Stimulated activated CD8-positive, alpha-beta memory T cell treated with anti-CD3 and anti-CD28 coated beads, Interleukin-2, amount 100 ng/mL, for 1 hour (primary cell): ENCODE results near the gene CACNG4.

Source experiments
- DNase-seq, 2 donors: peaks; one replicate each; pipeline ENCODE4 v3.0.0-alpha.2; 2020; ENCODE audit warnings: low read depth in 2 of 2

CACNG4 gene

DNA sequence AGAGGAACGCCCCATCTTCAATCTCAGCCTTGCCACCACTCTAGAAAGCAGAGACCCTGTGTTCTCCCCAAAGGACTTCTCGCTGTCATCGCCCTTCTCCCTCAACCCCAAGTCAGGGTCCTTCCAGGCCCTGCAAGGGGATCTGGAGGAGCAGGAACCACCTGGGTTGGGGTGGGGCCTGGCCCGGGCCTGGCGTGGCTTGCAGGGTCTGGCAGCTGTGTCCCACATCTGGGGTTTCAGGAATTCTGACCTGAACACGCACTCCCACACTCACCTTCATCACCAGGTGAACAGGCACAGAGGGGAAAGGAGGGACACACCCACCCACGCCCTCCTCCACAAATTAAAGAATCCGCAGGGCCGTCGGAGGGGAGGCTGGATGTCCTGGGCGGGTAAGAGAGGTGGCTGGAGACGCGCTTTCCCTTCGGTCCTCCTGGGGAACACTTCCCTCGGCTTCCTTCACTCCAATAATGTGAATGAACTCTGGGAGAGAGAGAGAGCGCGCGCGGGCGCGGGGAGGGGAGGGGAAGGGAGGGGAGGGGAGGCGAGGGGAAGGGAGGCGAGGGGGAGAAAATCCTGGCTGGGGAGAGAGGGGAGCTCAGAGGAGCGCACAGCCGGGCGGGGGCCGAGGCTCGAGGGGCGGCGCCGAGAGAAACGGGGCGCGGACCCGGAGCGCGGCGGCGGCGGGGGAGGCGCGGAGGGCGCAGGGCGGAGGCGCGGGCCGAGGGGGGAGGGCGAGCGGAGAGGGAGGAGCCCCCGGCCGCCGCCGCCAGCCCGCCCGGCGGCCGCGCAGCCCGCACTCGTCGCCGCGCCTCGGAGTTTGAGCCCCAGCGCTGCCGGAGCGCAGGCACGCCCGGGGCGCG is at the start of gene CACNG4:
TSS of gene CACNG4 (plus strand) at position 799 of the 863 bp plus-strand sequence. CDS start 205 bp downstream, outside the sequence.
- DNase-seq: no peak

DNA sequence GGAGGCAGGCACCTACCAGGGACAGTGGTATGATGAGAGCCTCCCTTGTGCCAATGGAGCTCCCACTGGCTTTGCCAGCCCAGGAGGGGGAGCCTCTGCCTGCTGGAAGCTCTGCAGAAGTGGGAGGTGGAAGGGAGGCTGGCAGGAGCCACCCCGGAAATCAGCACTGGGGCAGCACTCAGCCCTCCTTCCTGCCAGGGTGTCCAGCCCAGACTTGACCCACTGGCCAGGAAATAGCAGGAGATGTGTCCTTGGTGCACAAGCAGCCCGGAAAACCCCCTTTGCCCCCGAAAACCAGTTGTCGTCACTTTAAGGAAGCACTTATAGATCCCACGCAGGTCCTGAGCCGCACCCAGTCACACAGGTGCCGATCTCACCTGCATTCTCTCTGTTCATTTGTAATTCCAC is 49.3 kb upstream of the CACNG4 start:
- no peak for DNase-seq

DNA sequence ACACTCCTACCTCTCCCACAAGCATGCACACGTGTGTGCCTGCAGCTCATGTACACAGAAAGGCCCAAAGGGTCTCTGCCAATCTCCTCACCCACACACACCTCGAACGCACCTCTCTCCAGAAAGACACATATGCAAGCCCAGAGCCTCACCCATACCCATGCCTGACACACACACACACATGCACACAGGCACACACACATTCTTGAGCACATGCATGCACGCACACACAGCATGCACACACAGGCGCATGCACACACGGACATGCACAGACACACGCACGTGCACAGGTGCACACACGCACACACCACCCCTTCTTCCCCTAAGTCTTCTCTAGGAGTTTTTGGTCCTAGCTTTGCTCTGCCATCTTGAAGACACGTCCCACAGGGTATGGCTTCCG is 48.7 kb upstream of the CACNG4 start:
- no peak for DNase-seq

DNA sequence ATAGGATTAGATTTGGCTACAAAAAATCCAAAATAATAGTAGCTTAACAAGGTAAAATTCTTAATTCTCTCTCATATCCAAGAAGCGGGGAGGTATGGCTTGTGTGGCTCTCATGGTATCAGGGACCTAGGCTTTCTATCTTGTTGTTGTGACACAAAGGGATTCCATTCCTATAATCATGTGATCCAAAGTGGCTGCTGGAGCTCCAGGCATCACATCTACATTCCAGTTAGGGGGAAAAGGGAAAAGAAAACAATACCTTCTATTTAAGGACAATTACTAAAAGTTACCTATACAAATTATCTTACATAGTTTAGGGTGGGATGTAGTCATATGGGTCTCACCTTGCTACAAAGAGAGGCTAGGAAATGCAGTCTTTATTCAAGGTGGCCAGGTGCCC is 47.6 kb upstream of the CACNG4 start:
- no peak for DNase-seq

DNA sequence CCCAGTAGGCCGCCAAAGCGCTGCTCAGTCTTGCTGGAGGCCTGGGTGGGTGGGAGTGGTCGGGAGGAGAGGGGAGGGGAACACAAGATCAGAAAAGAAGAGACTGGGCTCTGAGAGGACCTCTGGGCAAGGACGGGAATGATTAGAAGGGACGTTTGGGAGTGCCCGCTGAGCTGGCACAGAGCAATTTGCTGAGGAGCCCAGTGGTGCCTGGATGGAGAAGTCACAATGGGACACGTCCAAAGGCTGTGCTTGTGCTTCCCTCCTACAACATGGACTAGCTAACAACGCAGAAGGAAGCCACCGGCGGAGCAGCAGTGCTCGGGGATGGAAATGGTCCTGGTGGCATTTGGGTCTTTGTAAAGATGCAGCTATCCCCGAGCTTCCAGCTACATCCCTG is 45.6 kb upstream of the CACNG4 start:
- no peak for DNase-seq

DNA sequence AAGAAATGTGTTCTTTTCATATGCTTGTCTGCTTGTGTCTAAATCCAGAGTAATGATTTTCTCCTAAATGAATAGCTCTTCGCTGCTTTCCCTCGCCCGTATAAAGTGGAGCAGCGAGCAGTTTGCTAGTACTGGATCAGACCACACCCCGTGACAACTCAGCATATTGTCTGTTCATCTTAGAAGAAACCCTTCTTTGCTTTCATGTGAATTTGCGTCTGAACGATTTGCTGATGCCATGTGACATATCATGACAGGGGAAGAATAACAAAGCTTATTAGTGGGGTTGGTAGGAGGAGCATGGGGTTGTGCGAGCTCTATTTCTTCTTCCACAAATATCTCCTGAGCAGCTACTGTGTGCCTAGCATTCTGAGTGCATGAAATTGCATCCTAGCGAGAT is 44.1 kb upstream of the CACNG4 start:
- DNase-seq: no peak

DNA sequence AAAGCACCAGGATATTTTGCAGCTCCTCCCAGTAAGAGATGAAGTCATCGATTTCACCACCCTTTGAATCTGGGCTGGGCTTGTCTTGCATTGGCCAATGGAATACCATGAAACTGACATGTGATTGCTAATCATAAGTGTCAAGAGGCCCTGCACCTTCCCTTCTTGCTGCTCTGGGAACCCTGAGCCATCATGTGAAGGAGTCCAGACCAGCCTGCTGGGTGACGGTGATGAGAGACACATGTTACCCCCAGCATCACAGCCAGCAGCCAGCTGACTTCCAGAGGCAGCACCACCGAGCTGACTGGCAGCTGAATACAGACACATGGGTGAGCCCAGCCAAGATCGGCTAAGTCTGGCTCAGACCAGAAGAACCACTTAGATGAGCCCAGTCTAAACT is 43.6 kb upstream of the CACNG4 start:
- no peak for DNase-seq

DNA sequence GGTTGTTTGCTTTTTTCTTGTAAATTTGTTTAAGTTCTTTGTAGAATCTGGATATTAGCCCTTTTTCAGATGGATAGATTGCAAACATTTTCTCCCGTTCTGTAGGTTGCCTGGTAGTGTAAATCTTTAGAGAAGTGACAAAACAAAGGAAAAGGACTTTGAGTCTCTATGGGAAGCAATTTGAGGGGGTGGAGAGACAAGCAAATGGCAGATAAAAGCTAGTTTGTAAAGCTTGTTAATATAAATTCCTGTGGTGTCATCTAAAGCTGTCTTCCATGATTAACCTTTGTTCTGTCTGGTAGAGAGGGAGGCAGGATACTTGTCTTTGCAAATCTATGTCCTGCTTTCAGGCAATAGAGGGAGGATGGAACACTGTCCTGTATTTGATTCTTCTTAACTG is 40.6 kb upstream of the CACNG4 start:
- no peak for DNase-seq

DNA sequence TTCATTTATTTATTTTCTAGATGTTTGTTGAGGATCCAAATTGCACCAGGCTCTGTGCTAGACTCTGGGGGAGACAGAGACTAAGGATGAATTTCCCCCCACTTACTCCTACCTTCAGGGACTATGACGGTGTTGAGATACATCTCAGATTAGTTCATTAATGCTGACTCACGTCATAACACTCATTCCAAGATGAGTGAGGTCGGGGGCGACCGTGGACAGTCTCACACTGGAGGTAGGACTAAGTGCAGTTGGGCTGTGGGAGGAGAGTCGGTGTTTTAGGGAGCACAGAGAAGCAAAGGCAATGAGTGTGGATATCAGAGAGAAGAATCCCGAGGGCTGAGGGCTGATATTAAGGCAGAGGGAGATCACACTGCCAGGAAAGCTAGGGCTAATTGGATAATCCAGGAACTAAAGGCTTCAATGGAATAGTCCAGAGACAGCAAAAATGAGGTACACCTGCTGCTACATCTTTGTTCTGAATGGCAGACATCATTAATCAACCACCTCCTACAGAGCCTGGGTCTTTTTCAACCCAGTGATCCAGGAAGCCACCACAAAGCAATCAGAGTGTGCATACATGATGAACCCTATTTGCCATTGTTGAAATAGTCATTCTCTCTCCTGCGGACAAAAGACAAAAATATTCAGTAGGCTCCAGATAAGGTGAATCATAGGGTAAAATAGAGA is 38.6 kb upstream of the CACNG4 start:
- DNase-seq: no peak

DNA sequence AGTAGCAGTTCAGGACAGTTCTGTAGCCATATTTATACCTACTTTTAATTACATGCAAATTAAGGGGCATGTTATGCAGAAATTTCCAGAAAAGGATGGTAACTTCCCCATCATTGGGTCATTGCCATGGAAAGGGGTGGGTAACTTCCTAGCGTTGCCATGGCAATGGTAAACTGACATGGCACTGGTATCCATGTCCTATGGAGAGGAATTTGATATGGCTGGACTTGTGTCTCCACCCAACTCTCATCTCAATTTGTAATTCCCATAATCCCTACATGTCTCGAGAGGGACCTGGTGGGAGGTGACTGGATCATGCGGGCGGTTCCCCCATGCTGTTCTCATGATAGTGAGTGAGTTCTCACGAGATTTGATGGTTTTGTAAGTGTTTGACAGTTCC is 35.6 kb upstream of the CACNG4 start:
- DNase-seq: no peak

DNA sequence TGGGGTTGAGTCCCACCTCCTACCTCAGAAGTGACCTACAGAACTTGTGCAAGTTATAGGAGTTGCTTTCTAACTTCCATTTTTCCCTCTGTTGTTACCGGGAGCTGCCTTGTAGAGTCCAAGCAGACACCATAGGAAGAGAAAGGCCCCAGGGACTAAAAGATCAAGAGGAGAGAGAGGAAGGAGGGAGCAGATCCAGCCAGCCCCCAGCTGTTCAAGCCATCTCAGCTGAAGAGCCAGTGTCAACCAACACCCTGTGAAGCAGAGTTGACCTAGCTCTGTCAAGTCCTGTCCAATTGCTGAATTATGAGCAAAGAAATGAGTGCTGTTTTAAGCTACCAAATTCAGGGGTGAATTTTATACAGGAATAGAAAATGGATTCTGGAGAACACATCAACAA is 34.9 kb upstream of the CACNG4 start:
- no peak for DNase-seq

DNA sequence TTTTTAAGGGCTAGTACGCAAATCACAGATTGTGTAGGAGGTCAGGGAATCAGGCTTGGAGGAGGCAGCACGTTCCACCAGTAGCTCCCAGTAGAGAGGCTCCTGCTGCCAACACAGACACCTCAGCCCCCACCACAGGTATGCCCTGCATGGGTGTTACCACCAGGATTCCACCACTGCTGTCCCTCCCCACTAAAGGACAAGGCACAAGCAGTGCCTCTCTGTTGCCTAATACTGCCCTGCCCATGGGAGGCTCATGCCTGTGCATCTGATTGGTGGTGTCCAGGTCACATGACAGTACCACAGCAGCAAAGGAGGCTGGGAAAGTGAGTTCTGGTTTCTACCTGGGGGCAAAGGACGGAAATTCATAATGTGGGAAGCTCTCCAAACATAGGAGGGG is 33.6 kb upstream of the CACNG4 start:
- DNase-seq: no peak

DNA sequence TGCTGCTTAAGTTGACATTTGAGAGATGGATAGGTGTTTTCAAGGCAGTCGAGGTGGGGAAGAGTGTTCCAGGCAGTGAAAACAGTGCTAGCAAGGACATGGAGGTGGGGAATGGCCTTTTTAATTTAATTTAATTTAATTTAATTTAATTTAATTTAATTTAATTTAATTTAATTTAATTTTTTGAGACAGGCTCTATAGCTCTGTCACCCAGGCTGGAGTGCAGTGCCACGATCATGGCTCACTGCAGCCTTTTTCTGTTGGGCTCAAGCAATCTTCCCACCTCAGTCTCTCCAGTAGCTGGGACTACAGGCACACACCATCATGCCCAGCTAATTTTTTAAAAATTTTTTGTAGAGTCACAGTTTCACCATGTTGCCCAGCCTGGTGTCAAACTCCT is 32.2 kb upstream of the CACNG4 start:
- no peak for DNase-seq

DNA sequence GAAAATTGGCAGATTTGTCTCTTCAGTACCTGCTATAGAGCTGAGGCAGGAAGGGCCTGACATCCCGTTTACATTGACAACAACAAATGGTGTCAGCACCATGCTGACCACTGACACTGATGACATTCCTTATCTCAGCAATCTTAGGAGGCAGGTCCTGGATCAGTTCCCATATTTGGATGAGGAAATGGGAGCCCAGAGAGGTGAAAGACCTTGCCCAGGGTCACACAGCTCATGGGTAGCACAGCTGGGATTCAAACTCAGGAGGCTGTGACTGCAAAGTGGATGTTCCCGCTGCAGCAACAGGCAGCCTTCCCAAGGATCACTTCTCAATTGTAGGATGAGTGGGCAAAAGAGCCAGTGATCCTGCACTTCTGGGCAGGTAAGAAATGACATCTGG is 30.5 kb upstream of the CACNG4 start:
- no peak for DNase-seq

DNA sequence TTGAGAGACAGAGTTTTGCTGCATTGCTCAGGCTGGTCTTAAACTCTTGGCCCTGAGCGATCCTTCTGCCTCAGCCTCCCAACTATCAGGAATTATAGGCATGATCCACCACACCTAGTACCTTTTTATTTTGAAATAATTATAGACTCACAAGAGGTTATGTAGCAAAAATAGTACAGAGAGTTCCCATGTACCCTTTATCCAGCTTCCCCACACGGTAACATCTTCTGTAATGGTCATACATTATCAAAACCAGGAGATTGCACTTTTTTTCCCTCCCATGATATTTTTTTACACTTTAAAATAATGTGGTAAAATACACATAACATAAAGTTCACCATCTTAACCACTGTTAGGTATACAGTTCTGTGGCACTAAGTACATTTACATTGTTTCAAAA is 28.8 kb upstream of the CACNG4 start:
- DNase-seq: no peak

DNA sequence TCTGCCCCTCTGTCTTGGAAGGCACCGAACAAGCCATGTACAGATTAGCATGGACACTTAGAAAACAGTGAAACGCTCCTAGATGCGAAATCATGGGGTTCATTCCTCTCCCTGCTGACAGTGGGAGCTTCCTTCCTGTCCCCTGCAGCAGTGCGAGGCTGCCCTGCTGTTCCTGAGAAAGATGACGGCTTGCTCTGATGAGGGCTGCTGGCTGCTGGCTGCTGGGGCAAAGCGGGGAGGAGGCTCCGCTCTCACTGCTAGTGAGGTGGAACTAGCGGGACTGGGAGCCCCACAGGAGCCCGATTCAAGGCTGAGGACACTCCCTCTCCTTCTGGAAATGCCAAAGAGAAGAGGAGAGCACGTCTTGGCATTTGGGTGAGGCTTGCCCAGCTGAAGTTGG is 25.9 kb upstream of the CACNG4 start:
- no peak for DNase-seq

DNA sequence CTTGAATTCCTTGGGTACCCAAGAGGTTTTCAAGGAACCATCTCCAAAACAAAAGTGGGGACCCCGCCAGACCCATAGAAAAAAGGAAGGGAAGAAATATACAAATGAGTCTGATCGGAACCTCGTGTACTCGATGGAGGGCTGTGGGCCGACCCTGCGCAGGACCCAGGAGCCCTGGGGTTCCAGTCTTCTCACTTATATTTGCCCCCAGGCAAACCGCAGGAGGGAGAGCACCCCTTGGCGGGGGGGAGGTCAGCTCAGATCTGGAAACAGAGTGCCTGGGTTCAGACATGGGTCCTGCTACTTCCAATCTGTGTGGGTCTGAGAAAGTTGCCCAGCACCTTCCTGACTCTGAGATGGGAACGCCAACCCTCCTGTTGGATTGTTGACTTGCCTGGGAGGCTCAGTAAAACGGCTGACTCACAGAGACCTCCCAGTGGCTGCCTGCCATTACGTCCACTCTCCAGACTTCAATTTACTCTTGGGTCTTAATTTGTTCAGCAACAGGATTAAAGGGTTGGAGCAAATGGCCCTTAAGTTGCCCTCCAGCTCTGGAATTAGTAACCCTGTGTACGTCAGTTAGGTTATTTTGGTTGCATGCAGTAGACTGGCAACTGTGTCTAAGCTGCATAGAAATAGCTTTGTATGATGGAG is 24.9 kb upstream of the CACNG4 start:
- no peak for DNase-seq

DNA sequence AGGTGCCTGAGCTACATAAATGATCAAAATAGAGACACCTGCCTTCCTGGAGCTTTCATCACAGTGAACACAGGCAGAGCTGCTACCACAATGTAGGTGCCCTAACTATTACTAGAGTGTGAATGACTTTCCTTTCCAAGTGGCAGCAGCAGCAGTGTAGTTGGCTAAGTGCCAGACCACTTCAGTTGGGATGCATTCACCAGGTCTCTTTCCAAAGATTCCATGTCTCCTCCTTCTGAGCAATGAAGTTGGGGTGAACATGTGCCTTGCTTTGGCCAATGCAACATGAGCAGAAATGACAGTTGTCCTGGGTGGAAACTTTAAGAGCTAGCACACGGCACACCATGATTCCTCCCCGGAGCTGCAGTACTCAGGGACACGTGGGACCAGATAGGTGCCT is 23.3 kb upstream of the CACNG4 start:
- DNase-seq: no peak

DNA sequence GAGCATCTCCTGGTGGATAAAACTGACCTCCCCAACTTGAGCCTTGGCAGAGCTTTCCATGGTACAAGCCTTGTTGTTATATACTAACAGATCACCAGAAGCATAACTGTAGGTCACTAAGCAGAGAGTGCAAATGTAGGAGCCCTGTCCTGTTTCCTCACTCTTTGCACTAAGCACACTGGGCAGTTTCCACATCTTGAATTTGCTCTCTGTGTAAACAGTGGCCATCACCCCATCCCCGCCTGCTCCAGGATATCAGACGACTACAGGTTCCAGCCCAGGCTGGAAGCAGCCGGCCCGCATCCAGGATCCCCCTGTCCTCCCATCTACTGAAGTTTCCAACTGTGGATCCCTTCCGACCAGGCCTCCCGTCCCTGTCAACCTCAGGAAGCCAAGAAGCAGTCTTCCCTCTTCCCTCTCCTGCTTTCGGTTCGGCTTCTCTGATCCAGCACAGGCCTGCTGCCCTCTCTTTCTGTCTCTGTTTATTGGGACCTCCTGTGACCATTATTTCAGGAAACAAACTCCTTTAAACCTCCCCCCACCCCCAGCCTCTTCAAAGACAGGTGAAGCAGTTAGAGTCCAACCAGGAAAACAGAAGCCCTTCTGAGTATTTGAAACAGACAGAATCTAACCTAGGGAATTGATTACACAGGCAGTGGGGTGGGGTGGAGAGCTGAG is 22.6 kb upstream of the CACNG4 start:
- DNase-seq: no peak

DNA sequence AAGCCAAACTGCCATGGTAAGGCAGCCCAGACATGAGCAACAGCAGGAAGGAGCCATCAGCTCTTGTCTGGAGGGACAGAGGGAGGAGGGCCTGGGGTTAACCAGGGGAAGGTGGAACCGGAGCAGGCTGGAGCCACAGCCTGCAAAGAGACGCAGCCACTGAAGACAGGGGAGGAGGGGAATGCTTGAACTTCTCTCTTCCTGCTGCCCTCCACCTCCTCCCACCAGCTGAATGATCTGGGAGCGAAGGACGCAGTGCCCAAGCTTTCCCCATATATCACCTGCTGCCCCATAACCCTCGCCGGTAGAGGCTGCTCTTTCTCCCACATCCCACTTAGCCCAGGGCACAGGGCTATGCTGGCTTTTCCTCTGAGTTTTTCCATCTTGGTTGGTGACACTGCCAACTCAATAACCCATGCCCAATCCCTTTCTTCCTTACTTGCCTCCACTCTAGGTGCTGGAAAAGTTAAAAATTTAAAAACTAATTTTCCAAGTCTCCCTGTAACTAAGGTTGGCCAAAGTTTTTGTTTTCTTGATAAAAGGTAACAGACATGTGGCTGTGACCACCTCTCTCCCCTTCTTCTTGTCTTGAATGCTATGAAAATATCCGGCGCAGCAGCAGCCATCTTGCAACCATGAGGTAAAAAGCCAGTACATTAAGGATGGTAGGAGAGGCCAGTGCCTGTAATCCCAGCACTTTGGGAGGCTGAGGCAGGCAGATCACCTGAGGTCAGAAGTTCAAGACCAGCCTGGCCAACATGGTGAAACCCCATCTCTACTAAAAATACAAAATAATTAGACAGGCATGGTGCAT is 21.8 kb upstream of the CACNG4 start:
- DNase-seq: no peak

DNA sequence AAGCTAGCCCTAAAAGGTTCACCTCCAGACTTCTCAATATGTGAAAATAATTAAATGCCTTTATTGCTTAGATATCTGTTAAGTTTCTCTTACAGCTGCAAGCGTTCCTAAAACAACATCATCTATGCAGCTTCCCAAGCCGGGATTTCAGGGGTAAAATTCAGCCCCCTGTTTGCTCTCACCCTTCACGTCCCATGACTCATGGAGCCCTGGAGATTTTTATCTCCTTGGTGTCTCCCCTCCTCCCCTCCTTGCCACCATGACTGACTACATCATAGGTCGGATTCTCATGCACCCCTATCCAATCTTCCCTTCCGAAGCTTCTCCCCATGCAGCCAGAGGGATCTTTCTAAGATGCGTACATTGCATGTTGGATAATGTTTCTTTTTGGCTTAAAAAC is 21.0 kb upstream of the CACNG4 start:
- DNase-seq: no peak
